SK-N-MC (cell line): Measurements from ENCODE around the gene NCKAP5L.

ENCODE experiments used
- EZH2 ChIP-seq: fragments of 200-600 bp; sonication (generic); IDR thresholded peaks from one replicate; pipeline ENCODE4 v1.6.1; 2017; ENCODE audit warnings: antibody characterized with exemption
- FOXP2 ChIP-seq: optimal IDR thresholded peaks from 2 replicates; pipeline ENCODE3; 2011; ENCODE audit warnings: mild to moderate bottlenecking, moderate library complexity; ENCODE audit not compliant: insufficient read depth; ENCODE audit errors: extremely low read length, control extremely low read depth
- POLR2AphosphoS5 ChIP-seq: IDR thresholded peaks from 2 replicates; pipeline ENCODE4 v1.6.1; 2012; ENCODE audit warnings: mild to moderate bottlenecking, low read depth, low read length, borderline replicate concordance

GRCh38 chr12:49784756-49785409 lies 43.3 kb downstream of the NCKAP5L start:
- TF ChIP-seq EZH2 (no peak), FOXP2 (no peak), POLR2AphosphoS5 (no peak)
